Adipocyte (in vitro differentiated cells): ENCODE measurements around the gene CACNA1I.

Experiments used
- DNase-seq: peaks from one replicate; pipeline ENCODE4 v3.0.0-alpha.2; 2015; ENCODE audit warnings: low read depth
- H3K27me3 ChIP-seq: replicated peaks from 2 replicates; pipeline ENCODE4 v1.7.0; 2013; ENCODE audit warnings: mild to moderate bottlenecking, low read length, moderate library complexity; ENCODE audit not compliant: control insufficient read depth, insufficient read depth
- H3K36me3 ChIP-seq: 2 replicates; pipeline ENCODE4 v1.7.0; 2013; ENCODE audit warnings: low read length, mild to moderate bottlenecking, moderate library complexity; ENCODE audit not compliant: control insufficient read depth, insufficient read depth, severe bottlenecking
- H3K4me1 ChIP-seq: 2 replicates; pipeline ENCODE4 v1.7.0; 2013; ENCODE audit warnings: mild to moderate bottlenecking, low read length, moderate library complexity; ENCODE audit not compliant: control insufficient read depth, insufficient read depth
- H3K4me3 ChIP-seq: 2 replicates; pipeline ENCODE4 v1.7.0; 2013; ENCODE audit warnings: mild to moderate bottlenecking, low read length, moderate library complexity
- H3K9ac ChIP-seq: 2 replicates; pipeline ENCODE4 v1.7.0; 2013; ENCODE audit warnings: mild to moderate bottlenecking, low read length, moderate library complexity
- H3K9me3 ChIP-seq: 2 replicates; pipeline ENCODE4 v1.7.0; 2013; ENCODE audit warnings: mild to moderate bottlenecking, low read length, moderate library complexity; ENCODE audit not compliant: control insufficient read depth

The CACNA1I gene

GRCh38 chr22:39697790-39698430, 127.4 kb downstream of the CACNA1I start:
- Histone ChIP-seq H3K4me3 (no peak overlapping the region), H3K4me1 (no peaks in the 10 kb centered on the region), H3K9ac (no peak overlapping the region), H3K9me3 (no peaks in the 10 kb centered on the region), H3K27me3 (peaks cover 68% of the 10 kb centered on the region), H3K36me3 (no peaks in the 10 kb centered on the region)
- DNase-seq: no peak

GRCh38 chr22:39699631-39700360, 129.2 kb downstream of the CACNA1I start:
- H3K36me3 ChIP-seq: no peaks in the 10 kb centered on the region
- no peaks in the 10 kb centered on the region for H3K4me1 ChIP-seq
- no peak for DNase-seq
- H3K9me3 ChIP-seq: no peaks in the 10 kb centered on the region
- no peak overlapping the region for H3K9ac ChIP-seq
- H3K27me3 ChIP-seq: peaks cover 62% of the 10 kb centered on the region
- H3K4me3 ChIP-seq: no peak overlapping the region

- H3K36me3 ChIP-seq: no peaks in the 10 kb centered on the region
- no peaks in the 10 kb centered on the region for H3K9me3 ChIP-seq
- H3K4me3 ChIP-seq: no peak overlapping the region
- no peak for DNase-seq
- no peak overlapping the region for H3K9ac ChIP-seq
- no peaks in the 10 kb centered on the region for H3K4me1 ChIP-seq
- H3K27me3 ChIP-seq: peaks cover 56% of the 10 kb centered on the region
These were observed 130.0 kb downstream of the CACNA1I start for GRCh38 chr22:39700565-39700964.

- no peaks in the 10 kb centered on the region for H3K4me1 ChIP-seq
- H3K27me3 ChIP-seq: peaks cover 47% of the 10 kb centered on the region
- no peak overlapping the region for H3K4me3 ChIP-seq
- no peaks in the 10 kb centered on the region for H3K36me3 ChIP-seq
- DNase-seq: no peak
- no peaks in the 10 kb centered on the region for H3K9me3 ChIP-seq
- H3K9ac ChIP-seq: no peak overlapping the region
These were observed 132.5 kb downstream of the CACNA1I start for GRCh38 chr22:39703091-39703490.

DNA sequence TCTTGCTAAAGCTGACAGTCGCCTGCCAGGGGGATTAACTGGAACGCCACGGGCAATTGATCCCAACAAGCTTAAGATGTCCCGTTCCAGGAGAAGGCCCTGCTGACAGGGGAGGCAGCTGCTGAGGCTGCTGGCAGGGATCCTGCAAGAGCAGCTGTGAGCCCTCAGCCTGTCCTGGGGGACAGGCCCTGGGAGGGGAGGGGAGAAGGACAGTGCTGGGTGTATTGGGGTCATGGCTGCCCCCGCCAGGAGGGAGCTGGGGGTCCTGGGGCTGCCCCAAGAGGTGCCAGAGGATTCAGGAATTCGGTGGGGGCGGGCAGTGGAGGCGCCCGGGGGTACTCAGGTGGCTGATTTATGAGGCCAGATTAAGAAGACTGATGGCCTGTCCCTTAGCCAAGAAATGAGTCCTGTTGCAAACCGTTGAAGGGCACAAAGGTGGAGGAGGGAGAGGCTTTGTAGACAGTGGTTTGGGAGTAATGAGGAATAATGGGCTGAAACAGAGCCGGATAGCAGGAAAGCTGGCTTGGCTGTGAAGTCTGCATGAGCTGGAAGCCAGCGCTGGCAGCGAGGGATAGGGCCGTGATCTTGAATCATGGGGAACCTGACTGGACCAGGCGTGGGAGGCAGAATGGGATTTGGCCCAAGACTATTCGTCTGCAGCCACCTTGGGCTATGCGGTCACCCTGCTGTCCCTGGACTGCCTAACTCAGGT, 133.5 kb downstream of the CACNA1I start:
- H3K4me3 ChIP-seq: no peak overlapping the region
- H3K4me1 ChIP-seq: no peaks in the 10 kb centered on the region
- H3K27me3 ChIP-seq: peaks cover 52% of the 10 kb centered on the region
- H3K9ac ChIP-seq: no peak overlapping the region
- DNase-seq: no peak
- H3K36me3 ChIP-seq: no peaks in the 10 kb centered on the region
- H3K9me3 ChIP-seq: no peaks in the 10 kb centered on the region

DNA sequence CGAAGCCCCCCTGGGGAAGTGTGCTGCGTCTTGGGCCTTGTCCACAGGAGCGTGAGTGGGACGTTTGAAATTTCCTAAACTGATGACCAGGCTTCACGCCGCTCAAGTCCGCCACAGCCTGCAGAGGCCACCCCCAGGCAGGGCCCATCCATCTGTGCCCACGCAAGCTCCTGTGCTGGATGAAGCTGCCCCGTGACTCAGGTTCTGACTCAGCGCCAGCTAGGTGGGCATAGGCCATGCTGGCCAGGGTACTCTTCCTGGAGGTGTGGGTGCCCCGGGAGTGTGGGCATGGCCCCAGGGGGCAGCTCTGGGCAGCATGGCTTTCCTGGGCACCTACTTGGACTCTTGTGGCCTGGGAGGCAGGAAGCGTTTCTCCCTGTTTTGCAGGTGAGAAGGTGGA, 134.8 kb downstream of the CACNA1I start:
- no peak for DNase-seq
- no peaks in the 10 kb centered on the region for H3K9me3 ChIP-seq
- no peak overlapping the region for H3K9ac ChIP-seq
- no peak overlapping the region for H3K4me3 ChIP-seq
- no peaks in the 10 kb centered on the region for H3K36me3 ChIP-seq
- H3K4me1 ChIP-seq: no peaks in the 10 kb centered on the region
- H3K27me3 ChIP-seq: peaks cover 58% of the 10 kb centered on the region

DNA sequence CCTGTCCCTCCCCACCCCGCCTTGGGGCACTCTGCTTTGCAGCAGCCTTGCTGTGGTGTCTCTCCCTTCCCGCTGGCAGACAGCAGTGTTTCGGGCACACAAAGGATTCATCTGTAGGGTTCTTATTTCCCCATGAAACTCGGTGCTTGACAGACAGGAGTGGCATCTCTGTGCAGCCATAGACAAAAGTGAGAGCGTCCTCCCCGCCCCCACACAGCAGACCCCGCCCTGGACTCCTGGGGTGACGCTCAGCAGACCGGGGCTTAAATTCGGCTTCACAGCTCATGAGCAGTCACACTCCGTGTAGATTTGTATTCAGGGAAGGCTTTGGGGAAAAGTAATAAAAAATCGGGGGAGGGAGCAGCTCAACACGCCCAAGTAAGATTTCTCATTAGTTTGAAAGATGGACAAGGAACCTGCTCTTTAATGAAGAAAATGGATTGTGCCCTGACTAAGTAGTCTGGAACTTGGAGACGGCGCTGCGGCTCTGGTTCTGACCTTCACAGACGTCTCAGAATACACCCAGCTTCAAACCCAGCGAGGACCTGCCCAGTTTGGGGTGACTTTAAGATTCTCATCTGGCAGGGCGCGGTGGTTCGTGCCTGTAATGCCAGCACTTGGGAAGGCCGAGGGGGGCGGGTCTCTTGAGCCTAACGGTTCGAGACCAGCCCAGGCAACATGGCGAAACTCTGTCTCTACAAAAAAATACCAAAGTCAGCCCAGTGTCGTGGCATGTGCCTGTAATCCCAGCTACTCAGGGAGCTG, 136.0 kb downstream of the CACNA1I start:
- no peak overlapping the region for H3K4me3 ChIP-seq
- no peak for DNase-seq
- no peaks in the 10 kb centered on the region for H3K4me1 ChIP-seq
- no peaks in the 10 kb centered on the region for H3K36me3 ChIP-seq
- peaks cover 59% of the 10 kb centered on the region for H3K27me3 ChIP-seq
- no peaks in the 10 kb centered on the region for H3K9me3 ChIP-seq
- no peak overlapping the region for H3K9ac ChIP-seq

GRCh38 chr22:39707351-39707750, 136.8 kb downstream of the CACNA1I start:
- Histone ChIP-seq H3K9me3 (no peaks in the 10 kb centered on the region), H3K27me3 (peaks cover 57% of the 10 kb centered on the region), H3K4me1 (no peaks in the 10 kb centered on the region), H3K9ac (no peak overlapping the region), H3K4me3 (no peak overlapping the region), H3K36me3 (no peaks in the 10 kb centered on the region)
- no peak for DNase-seq

- no peaks in the 10 kb centered on the region for H3K4me1 ChIP-seq
- H3K27me3 ChIP-seq: peaks cover 58% of the 10 kb centered on the region
- no peak overlapping the region for H3K4me3 ChIP-seq
- no peak for DNase-seq
- no peaks in the 10 kb centered on the region for H3K9me3 ChIP-seq
- no peak overlapping the region for H3K9ac ChIP-seq
- no peaks in the 10 kb centered on the region for H3K36me3 ChIP-seq
These were observed 137.3 kb downstream of the CACNA1I start for GRCh38 chr22:39707816-39708215.

GRCh38 chr22:39710380-39711150, 140.0 kb downstream of the CACNA1I start:
- no peak for DNase-seq
- no peak overlapping the region for H3K9ac ChIP-seq
- no peaks in the 10 kb centered on the region for H3K4me1 ChIP-seq
- no peaks in the 10 kb centered on the region for H3K36me3 ChIP-seq
- H3K27me3 ChIP-seq: peaks cover 67% of the 10 kb centered on the region
- no peaks in the 10 kb centered on the region for H3K9me3 ChIP-seq
- no peak overlapping the region for H3K4me3 ChIP-seq
